Measurements from ENCODE around the gene PLA2G2D. TPM values are rescaled to one million over a fixed set of nuclear protein-coding genes. Genes with fewer than 3 reads are reported as not detected.

PLA2G2D gene
- total RNA-seq: 0.27 TPM
- long read RNA-seq: 0 reads

GRCh38 chr1:20119347-20119746, at the start of gene PLA2G2D:
Gene PLA2G2D, minus strand, starts transcription at chr1:20119536. Its CDS starts 38 bp downstream, at chr1:20119498.
- no peak within 1 kb of the TSS for H3K4me3 ChIP-seq
- DNase-seq: no peak
- no peaks in the 10 kb centered on the region for H3K9me3 ChIP-seq
- no peaks in the 10 kb centered on the region for H3K27me3 ChIP-seq (ENCODE audit: low read depth)
- TF ChIP-seq CTCF (IDR thresholded peaks at IDR 0.05): no peak
- no peak within 1 kb of the TSS for H3K27ac ChIP-seq
- peaks cover 4% of the 10 kb centered on the region for H3K4me1 ChIP-seq
- ATAC-seq: no peak
- intact Hi-C loops (cut with DNase I): no loop called here
- H3K36me3 ChIP-seq: no peaks in the 10 kb centered on the region

- Histone ChIP-seq H3K27ac (no peak overlapping the region), H3K4me1 (peaks cover 13% of the 10 kb centered on the region), H3K36me3 (no peaks in the 10 kb centered on the region), H3K4me3 (no peak overlapping the region), H3K9me3 (no peaks in the 10 kb centered on the region), H3K27me3 (ENCODE audit: low read depth) (peaks cover 3% of the 10 kb centered on the region)
- no peak for DNase-seq
- no peak for ATAC-seq
- no peak for TF ChIP-seq CTCF (IDR thresholded peaks at IDR 0.05)
- intact Hi-C loops (cut with DNase I): no loop called here
These were observed 49.5 kb upstream of the PLA2G2D start for GRCh38 chr1:20168564-20169491.

GRCh38 chr1:20167126-20167525, 47.8 kb upstream of the PLA2G2D start:
- peaks cover 13% of the 10 kb centered on the region for H3K4me1 ChIP-seq
- H3K27me3 ChIP-seq (ENCODE audit: low read depth): peaks cover 3% of the 10 kb centered on the region
- no peak for TF ChIP-seq CTCF (IDR thresholded peaks at IDR 0.05)
- no peak overlapping the region for H3K27ac ChIP-seq
- intact Hi-C loops (cut with DNase I): no loop called here
- no peaks in the 10 kb centered on the region for H3K9me3 ChIP-seq
- DNase-seq: no peak
- H3K4me3 ChIP-seq: no peak overlapping the region
- no peak for ATAC-seq
- no peaks in the 10 kb centered on the region for H3K36me3 ChIP-seq

GRCh38 chr1:20166051-20166450, 46.7 kb upstream of the PLA2G2D start:
- no peak for DNase-seq
- Histone ChIP-seq H3K36me3 (no peaks in the 10 kb centered on the region), H3K27me3 (ENCODE audit: low read depth) (peaks cover 3% of the 10 kb centered on the region), H3K4me1 (peaks cover 8% of the 10 kb centered on the region), H3K27ac (no peak overlapping the region), H3K9me3 (peaks cover 5% of the 10 kb centered on the region), H3K4me3 (no peak overlapping the region)
- intact Hi-C loops (cut with DNase I): no loop called here
- no peak for TF ChIP-seq CTCF (IDR thresholded peaks at IDR 0.05)
- peak in 1 of 2 donors; percentile 9 for ATAC-seq

- peak; percentile 10 for TF ChIP-seq CTCF (IDR thresholded peaks at IDR 0.05)
- Histone ChIP-seq H3K27me3 (ENCODE audit: low read depth) (peaks cover 3% of the 10 kb centered on the region), H3K27ac (no peak overlapping the region), H3K36me3 (no peaks in the 10 kb centered on the region), H3K9me3 (peaks cover 10% of the 10 kb centered on the region), H3K4me1 (peaks cover 7% of the 10 kb centered on the region), H3K4me3 (no peak overlapping the region)
- intact Hi-C loops (cut with DNase I): no loop called here
- DNase-seq: no peak
- peak; percentile 20 to 31 for ATAC-seq
These were observed 46.2 kb upstream of the PLA2G2D start for GRCh38 chr1:20165522-20165951.

Measured in lower lobe of right lung (tissue), 2 donors.